Measurements from ENCODE around the gene CRYGB.

- TF ChIP-seq, protein P1, sequence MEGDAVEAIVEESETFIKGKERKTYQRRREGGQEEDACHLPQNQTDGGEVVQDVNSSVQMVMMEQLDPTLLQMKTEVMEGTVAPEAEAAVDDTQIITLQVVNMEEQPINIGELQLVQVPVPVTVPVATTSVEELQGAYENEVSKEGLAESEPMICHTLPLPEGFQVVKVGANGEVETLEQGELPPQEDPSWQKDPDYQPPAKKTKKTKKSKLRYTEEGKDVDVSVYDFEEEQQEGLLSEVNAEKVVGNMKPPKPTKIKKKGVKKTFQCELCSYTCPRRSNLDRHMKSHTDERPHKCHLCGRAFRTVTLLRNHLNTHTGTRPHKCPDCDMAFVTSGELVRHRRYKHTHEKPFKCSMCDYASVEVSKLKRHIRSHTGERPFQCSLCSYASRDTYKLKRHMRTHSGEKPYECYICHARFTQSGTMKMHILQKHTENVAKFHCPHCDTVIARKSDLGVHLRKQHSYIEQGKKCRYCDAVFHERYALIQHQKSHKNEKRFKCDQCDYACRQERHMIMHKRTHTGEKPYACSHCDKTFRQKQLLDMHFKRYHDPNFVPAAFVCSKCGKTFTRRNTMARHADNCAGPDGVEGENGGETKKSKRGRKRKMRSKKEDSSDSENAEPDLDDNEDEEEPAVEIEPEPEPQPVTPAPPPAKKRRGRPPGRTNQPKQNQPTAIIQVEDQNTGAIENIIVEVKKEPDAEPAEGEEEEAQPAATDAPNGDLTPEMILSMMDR (IDR thresholded peaks at IDR 0.05; ENCODE audit: low read depth, low read length, poor library complexity, severe bottlenecking): no peak
- TF ChIP-seq EZH2phosphoT487 (IDR thresholded peaks at IDR 0.05; ENCODE audit: borderline replicate concordance, low read length): no peak
Measured at GRCh38 chr2:208093128-208093527, 52.8 kb downstream of the CRYGB start.

Measured in DOHH2 (cell line).